ENCODE data around the gene LCE7A.

The LCE7A gene

GRCh38 chr1:152880907-152881306 is 21.1 kb downstream of the LCE7A start:
- DNase-seq, result no peak

GRCh38 chr1:152884085-152884484 is 24.3 kb downstream of the LCE7A start:
- DNase-seq, result no peak

GRCh38 chr1:152884506-152884905 is 24.7 kb downstream of the LCE7A start:
- DNase-seq, result no peak

- no peak for DNase-seq
These were observed 25.3 kb downstream of the LCE7A start for GRCh38 chr1:152884966-152885624.

- DNase-seq, result no peak
These were observed 26.3 kb downstream of the LCE7A start for GRCh38 chr1:152886085-152886484.

GRCh38 chr1:152886758-152887409 is 27.1 kb downstream of the LCE7A start:
- no peak for DNase-seq

- DNase-seq, result no peak
These were observed 28.3 kb downstream of the LCE7A start for GRCh38 chr1:152888126-152888525.

GRCh38 chr1:152899027-152899426 is 39.2 kb downstream of the LCE7A start:
- no peak for DNase-seq

- DNase-seq, result no peak
These were observed 40.1 kb downstream of the LCE7A start for GRCh38 chr1:152899883-152900282.

GRCh38 chr1:152901631-152902030 is 41.8 kb downstream of the LCE7A start:
- no peak for DNase-seq

- no peak for DNase-seq
These were observed 42.8 kb downstream of the LCE7A start for GRCh38 chr1:152902636-152903035.

- no peak for DNase-seq
These were observed 45.1 kb downstream of the LCE7A start for GRCh38 chr1:152904688-152905440.

- no peak for DNase-seq
These were observed 46.3 kb downstream of the LCE7A start for GRCh38 chr1:152906023-152906565.

- no peak for DNase-seq
These were observed 48.1 kb downstream of the LCE7A start, which contains the start of gene IVL for GRCh38 chr1:152907686-152908601. TSS of gene IVL (plus strand) at chr1:152908546. CDS start at chr1:152909798, 1,252 bp downstream.

GRCh38 chr1:152909206-152909605 is 49.4 kb downstream of the LCE7A start:
- no peak for DNase-seq

All from eye (tissue), 1 donor.